GM19397 (cell line): ENCODE data around the gene TEX29.

ENCODE experiments used
- ATAC-seq: cut with Tn5 transposase; IDR thresholded peaks from one replicate; pipeline ENCODE4 v1.9.1; 2021; ENCODE audit warnings: mild to moderate bottlenecking, moderate library complexity; ENCODE audit not compliant: unreplicated experiment

TEX29 gene

GRCh38 chr13:111338841-111339240, 18.4 kb downstream of the TEX29 start:
- no peak for ATAC-seq

GRCh38 chr13:111339366-111340143, 19.1 kb downstream of the TEX29 start:
- no peak for ATAC-seq

- no peak for ATAC-seq
Observed at GRCh38 chr13:111341886-111342285, 21.4 kb downstream of the TEX29 start.

GRCh38 chr13:111342721-111343120, 22.3 kb downstream of the TEX29 start:
- no peak for ATAC-seq

- ATAC-seq, result no peak
Observed at GRCh38 chr13:111343186-111343805, 22.9 kb downstream of the TEX29 start.

- ATAC-seq, result no peak
Observed at GRCh38 chr13:111344471-111345191, 24.2 kb downstream of the TEX29 start.

GRCh38 chr13:111345682-111346081, 25.2 kb downstream of the TEX29 start:
- ATAC-seq, result no peak

GRCh38 chr13:111346101-111346680, 25.7 kb downstream of the TEX29 start:
- no peak for ATAC-seq

- ATAC-seq, result no peak
Observed at GRCh38 chr13:111347438-111347837, 27.0 kb downstream of the TEX29 start.

GRCh38 chr13:111353508-111353907, 33.1 kb downstream of the TEX29 start:
- no peak for ATAC-seq

- ATAC-seq, result no peak
Observed at GRCh38 chr13:111354789-111355188, 34.3 kb downstream of the TEX29 start.

GRCh38 chr13:111356795-111357194, 36.4 kb downstream of the TEX29 start:
- ATAC-seq, result no peak

- no peak for ATAC-seq
Observed at GRCh38 chr13:111359237-111359915, 38.9 kb downstream of the TEX29 start.

- no peak for ATAC-seq
Observed at GRCh38 chr13:111359930-111360329, 39.5 kb downstream of the TEX29 start.

- no peak for ATAC-seq
Observed at GRCh38 chr13:111360452-111360851, 40.0 kb downstream of the TEX29 start.

- no peak for ATAC-seq
Observed at GRCh38 chr13:111361046-111361872, 40.8 kb downstream of the TEX29 start.

- no peak for ATAC-seq
Observed at GRCh38 chr13:111361873-111362648, 41.6 kb downstream of the TEX29 start.

- no peak for ATAC-seq
Observed at GRCh38 chr13:111363121-111363520, 42.7 kb downstream of the TEX29 start.

- no peak for ATAC-seq
Observed at GRCh38 chr13:111363591-111363990, 43.1 kb downstream of the TEX29 start.
